T-helper 9 cell (primary cell): Measurements from ENCODE around the gene MAVS.

Experiments
- DNase-seq: peaks from one replicate; pipeline ENCODE4 v3.0.0-alpha.2; 2020

The MAVS gene

GRCh38 chr20:3911956-3912355 is 65.3 kb downstream of the MAVS start:
- DNase-seq, result no peak

DNA sequence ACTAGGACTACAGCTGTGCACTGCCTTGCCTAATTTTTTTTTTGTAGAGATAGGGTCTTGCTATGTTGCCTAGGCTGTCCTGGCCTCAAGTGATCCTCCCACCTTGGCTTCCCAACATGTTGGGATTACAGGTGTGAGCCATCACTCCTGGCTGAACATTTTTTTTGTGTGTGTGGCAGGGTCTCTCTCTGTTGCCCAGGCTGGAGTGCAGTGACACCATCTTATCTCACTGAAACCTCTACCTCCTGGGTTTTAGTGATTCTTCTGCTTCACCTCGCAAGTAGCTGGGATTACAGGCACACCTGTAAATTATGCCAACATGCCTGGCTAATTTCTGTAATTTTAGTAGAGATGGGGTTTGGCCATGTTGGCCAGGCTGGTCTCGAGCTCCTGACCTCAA is 67.8 kb downstream of the MAVS start:
- DNase-seq, result no peak

- no peak for DNase-seq
Observed at GRCh38 chr20:3915691-3916090, 69.1 kb downstream of the MAVS start.

DNA sequence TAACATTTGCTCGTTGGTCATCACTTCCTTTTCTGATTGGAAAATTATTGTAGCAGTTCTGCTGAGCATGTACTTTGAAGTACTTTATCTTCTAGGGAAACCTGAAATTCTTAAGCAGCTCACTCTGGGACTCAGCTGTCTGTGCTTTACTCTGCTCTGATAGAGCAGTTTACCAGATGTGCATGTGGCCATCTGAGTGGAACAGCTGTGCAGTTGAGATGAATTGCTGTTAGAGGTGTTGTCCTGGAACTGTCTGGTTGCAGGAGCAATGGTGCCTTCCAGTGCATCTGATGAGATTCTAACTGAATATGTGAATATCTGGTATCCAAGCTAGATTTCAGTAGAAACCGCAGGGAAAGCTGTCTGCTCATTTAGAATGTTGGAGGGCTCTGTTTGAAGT is 69.7 kb downstream of the MAVS start:
- DNase-seq, result no peak

DNA sequence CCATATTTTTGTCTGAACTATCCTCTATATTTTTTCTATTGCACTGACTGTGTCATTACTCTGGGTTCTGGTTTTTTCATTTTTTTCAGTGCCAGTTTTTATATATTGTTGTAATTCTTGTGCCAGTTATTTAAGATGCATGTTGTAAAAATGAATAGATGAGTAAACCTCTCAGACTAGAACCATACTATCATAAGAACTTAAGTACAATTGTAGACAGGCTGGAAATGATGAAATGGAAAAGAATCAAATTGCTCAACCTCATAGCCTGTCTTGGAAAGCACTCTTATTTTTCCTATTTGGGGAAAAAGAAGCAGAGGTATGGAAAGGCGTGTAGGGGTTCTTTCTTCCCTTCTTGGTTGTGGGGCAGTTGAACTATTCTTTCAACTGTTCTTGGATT is 72.7 kb downstream of the MAVS start:
- DNase-seq, result no peak

DNA sequence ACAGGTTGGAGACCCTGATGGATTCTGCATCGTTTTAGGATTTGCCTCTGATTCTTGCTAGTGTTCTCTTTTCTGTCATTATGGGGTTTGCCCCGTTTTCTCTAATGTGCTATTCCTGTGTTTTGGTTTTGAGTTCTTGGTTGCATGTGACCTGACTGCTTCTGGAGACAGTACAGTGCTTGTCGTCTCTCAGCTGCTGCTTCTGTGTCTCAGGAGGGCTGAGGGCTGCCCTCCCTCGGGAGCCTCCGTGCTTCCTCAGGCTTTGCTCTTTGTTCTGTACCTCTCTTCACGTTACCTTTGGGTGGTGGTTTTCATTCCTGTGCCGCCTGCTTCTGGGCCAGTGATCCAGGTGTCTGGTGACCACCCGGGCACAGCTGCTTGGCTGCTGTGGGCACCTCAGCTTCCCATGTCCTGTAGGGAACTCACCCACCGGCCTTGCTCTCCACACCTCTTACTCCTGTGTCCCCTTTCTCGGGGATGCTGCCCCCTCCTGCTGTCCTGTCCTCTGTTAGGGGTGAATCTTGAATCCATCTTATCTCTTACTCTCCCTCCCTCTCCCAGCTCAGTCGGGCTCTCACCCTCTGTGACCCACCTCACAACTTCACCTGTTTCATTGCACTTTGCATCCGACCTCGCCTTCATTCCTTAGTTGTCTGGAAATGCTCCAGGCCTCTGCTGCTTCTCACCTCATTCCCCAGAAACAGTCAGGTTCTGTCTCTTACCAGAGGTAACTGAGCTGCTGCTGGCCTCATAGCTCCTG is 75.8 kb downstream of the MAVS start:
- no peak for DNase-seq

DNA sequence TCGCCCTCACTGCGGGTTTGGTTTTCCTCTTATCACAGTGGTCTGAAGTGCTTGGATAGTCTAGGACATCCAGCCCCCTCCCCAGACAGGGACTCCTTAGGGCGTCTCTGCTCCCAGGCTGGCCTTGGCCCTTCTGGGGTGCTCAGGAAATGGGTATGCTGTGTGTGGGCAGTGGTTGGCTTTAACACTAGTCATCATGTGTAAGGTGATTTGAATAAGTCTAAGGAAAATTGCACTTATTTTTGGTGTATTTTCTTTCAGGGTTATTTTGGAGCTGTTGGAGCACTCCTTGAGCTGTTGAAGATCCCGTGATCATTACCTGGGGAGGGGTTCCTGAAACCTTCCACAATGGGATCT is 76.3 kb downstream of the MAVS start:
- DNase-seq, result no peak

- DNase-seq, result no peak
Observed at GRCh38 chr20:3923818-3924217, 77.2 kb downstream of the MAVS start.

GRCh38 chr20:3924304-3925112 is 77.9 kb downstream of the MAVS start:
- DNase-seq, result no peak

DNA sequence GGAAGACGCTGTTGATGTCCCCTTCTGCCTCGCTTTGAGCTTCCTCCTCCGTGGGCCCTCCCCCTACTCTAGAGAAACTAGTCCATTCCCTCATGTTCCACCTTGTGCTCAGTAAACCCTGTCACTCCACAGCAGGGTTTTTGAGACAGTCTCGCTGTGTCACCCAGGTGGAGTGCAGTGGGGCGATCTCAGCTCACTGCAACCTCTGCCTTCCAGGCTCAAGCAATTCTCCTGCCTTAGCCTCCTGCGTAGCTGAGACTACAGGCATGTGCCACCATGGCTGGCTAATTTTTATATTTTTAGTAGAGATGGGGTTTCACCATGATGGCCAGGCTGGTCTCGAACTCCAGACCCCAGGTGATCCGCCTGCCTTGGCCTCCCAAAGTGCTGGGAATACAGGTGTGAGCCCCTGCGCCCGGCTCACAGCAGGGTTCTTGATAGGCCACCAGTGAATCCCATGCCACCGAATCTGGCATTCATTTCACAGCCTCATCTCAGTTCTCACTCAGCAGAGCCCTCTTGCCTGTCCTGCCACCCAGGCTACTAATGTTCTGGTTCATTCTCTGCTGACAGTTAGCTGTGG is 78.6 kb downstream of the MAVS start:
- no peak for DNase-seq
